ENCODE measurements around the gene CCDC170. TPM values are rescaled to one million over a fixed set of nuclear protein-coding genes. Genes with fewer than 3 reads are reported as not detected.

Gene CCDC170
- total and polyA plus RNA-seq, 2 of the 8 experiments (the other 6 are each of a cell fraction or from before 2014, with no cell fraction given): 0.06 to 0.09 TPM

GRCh38 chr6:151549790-151550189, 56.0 kb downstream of the CCDC170 start:
- Histone ChIP-seq H2BK5ac (ENCODE audit: low read depth, low read length) (no peak overlapping the region), H2BK20ac (ENCODE audit: low read length) (no peak overlapping the region), H2AFZ (ENCODE audit: low read length) (no peak overlapping the region), H3K4ac (replicated peaks; ENCODE audit: insufficient read length, low read depth, low read length) (no peak overlapping the region), H3K14ac (ENCODE audit: insufficient read length) (no peak overlapping the region), H3K4me2 (ENCODE audit: insufficient read depth in 1 of 2, low read depth in 2 of 2, low read length in 2 of 2) (no peak overlapping the region), H3K27ac (ENCODE audit: low read depth, low read length) (no peak overlapping the region), H3K56ac (replicated peaks; ENCODE audit: insufficient read length, low read depth, low read length) (no peak overlapping the region), H4K5ac (ENCODE audit: insufficient read length, low read depth, low read length) (no peak overlapping the region), H4K20me1 (replicated peaks in 1 of 2; ENCODE audit: control insufficient read depth in 1 of 2, insufficient read depth in 2 of 2, low read length in 2 of 2) (no peaks in the 10 kb centered on the region), H3K4me3 (ENCODE audit: extremely low read depth in 1 of 4, insufficient read depth in 2 of 4, low read depth in 3 of 4, low read length in 4 of 4) (no peak overlapping the region), H3K4me1 (replicated peaks in 1 of 4; ENCODE audit: control insufficient read depth in 3 of 4, insufficient read depth in 4 of 4, low read length in 3 of 4) (no peaks in the 10 kb centered on the region), H2AK5ac (ENCODE audit: low read depth, low read length) (no peak overlapping the region), H3K18ac (ENCODE audit: extremely low read depth, low read length) (no peak overlapping the region), H3K9me3 (ENCODE audit: insufficient read depth in 2 of 2, low read depth in 1 of 2, low read length in 1 of 2) (no peaks in the 10 kb centered on the region; a peak in 1 of 4 replicates), H4K8ac (ENCODE audit: extremely low read depth, insufficient read depth, low read length) (no peak overlapping the region), H3K23me2 (ENCODE audit: low read depth, low read length) (no peaks in the 10 kb centered on the region), H3K27me3 (replicated peaks in 1 of 4; ENCODE audit: control insufficient read depth in 3 of 4, extremely low read depth in 1 of 4, insufficient read depth in 3 of 4, low read length in 3 of 4) (no peaks in the 10 kb centered on the region), H4K91ac (replicated peaks; ENCODE audit: insufficient read length, low read length) (no peak overlapping the region), H2BK120ac (replicated peaks; ENCODE audit: low read depth, low read length) (no peak overlapping the region), H2BK12ac (ENCODE audit: low read depth, low read length) (no peak overlapping the region), H3K79me2 (ENCODE audit: control insufficient read depth in 1 of 2, insufficient read depth in 2 of 2, low read length in 2 of 2) (no peaks in the 10 kb centered on the region), H3K36me3 (ENCODE audit: control insufficient read depth in 2 of 4, insufficient read depth in 4 of 4, low read length in 3 of 4) (no peaks in the 10 kb centered on the region), H3K23ac (ENCODE audit: insufficient read length) (no peak overlapping the region), H3K9ac (replicated peaks in 1 of 4; ENCODE audit: extremely low read depth in 1 of 4, low read depth in 3 of 4, low read length in 3 of 4) (no peak overlapping the region), H3K79me1 (ENCODE audit: low read depth, low read length) (no peaks in the 10 kb centered on the region), H2BK15ac (ENCODE audit: low read length) (no peak overlapping the region)
- FAIRE-seq (no peak), DNase-seq (ENCODE audit: low read depth in 1 of 2, low spot score in 2 of 2) (no peak)
- ChIA-PET POLR2A (ENCODE audit: partially characterized antibody) (interaction anchor here (0.6 kb wide), 1 partner anchor 140 kb away, joined by 3 read pairs; no protein-coding TSS in a partner anchor), CTCF (ENCODE audit: partially characterized antibody) (no interaction called here)
- 88% methylated on average over 1 of the region's 1 CpG; no CpG with 5 or more reads in 1 of the 2 experiments for WGBS, 2 experiments (ENCODE audit: extremely low coverage in 1 of 2, insufficient coverage in 1 of 2, insufficient read length in 1 of 2, insufficient replicate concordance in 2 of 2, low coverage in 1 of 2, low lambda C conversion rate in 2 of 2, missing lambda C conversion rate in 1 of 2)
- TF ChIP-seq CTBP2 (IDR thresholded peaks at IDR 0.05; ENCODE audit: borderline replicate concordance, insufficient read depth, insufficient read length, low read length): no peak
- no peak for TF ChIP-seq JUND (IDR thresholded peaks at IDR 0.05; ENCODE audit: low read length)
- no peak for TF ChIP-seq SRF (IDR thresholded peaks at IDR 0.05; ENCODE audit: low read depth, low read length)
